Body of pancreas (tissue), 4 donors: ENCODE measurements around the gene CTNNA2. TPM values are rescaled to one million over a fixed set of nuclear protein-coding genes. Genes with fewer than 3 reads are reported as not detected.

ENCODE experiments used
- ATAC-seq: fragments of 150-250 bp; one replicate; pipeline ENCODE4 v1.9.1; 2016
- DNase-seq, 4 donors: peaks; one replicate each; pipeline ENCODE4 v3.0.0-alpha.2; 2019
- H3K27ac ChIP-seq, 4 donors: fragments of 200-600 bp; sonication (generic); 1 replicate in 3 of 4; 2 replicates in 1 of 4; pipeline versions ENCODE4 v1.5.1 to v1.6.1; 2016 to 2019; ENCODE audit warnings: mild to moderate bottlenecking in 1 of 4, mixed read lengths in 1 of 4, moderate library complexity in 1 of 4
- H3K27me3 ChIP-seq, 2 donors: fragments of 200-600 bp; sonication (generic); one replicate each; pipeline ENCODE4 v1.6.0; 2016; ENCODE audit warnings: mild to moderate bottlenecking in 1 of 2
- H3K36me3 ChIP-seq, 2 donors: fragments of 200-600 bp; sonication (generic); replicated peaks in 1 of 2; 2 replicates each; pipeline ENCODE4 v1.5.1; 2016; ENCODE audit warnings: low read depth in 2 of 2; ENCODE audit not compliant: insufficient read depth in 1 of 2
- H3K4me1 ChIP-seq: fragments of 200-600 bp; sonication (generic); one replicate; pipeline ENCODE4 v1.6.0; 2016
- H3K4me3 ChIP-seq, 2 donors: fragments of 200-600 bp; sonication (generic); 1 replicate in 1 of 2; 2 replicates in 1 of 2; pipeline ENCODE4 v1.5.1; 2016 to 2019
- H3K9me3 ChIP-seq, 3 donors: fragments of 200-600 bp; sonication (generic); 1 replicate in 2 of 3; 2 replicates in 1 of 3; pipeline ENCODE4 v1.5.1; 2016
- POLR2A ChIP-seq, 3 donors: fragments of 450-650 bp; IDR thresholded peaks; one replicate each; pipeline ENCODE4 v1.6.1; 2016; ENCODE audit warnings: antibody characterized with exemption in 3 of 3, mild to moderate bottlenecking in 2 of 3
- WGBS, 2 donors: methylation state at CpG; one replicate each; pipeline ENCODE4 v1.1.5; 2017; 5-methylcytosine and 5-hydroxymethylcytosine counted together
- intact Hi-C: fragments of 100-400 bp; cut with DNase I; formaldehyde crosslinking; loops from one replicate; pipeline ENCODE4 v1.15.1; 2023
- total RNA-seq, 2 donors: library from RNA; depleted of rRNA; stranded (reverse); fragments of >200 nt; gene quantifications; one replicate each; pipeline ENCODE4 v1.1.0, GENCODE V29; 2016
- TF ChIP-seq, protein P1 (sequence below), 7 experiments: fragments of 450-650 bp in 4 of 7; fragments of 200-600 bp in 3 of 7; sonication (generic) in 3 of 7; IDR thresholded peaks; one replicate each; pipeline ENCODE4 v1.5.1; 2016 to 2019; ENCODE audit warnings: antibody characterized with exemption in 7 of 7

The CTNNA2 gene
- total RNA-seq, 2 donors from 2014 or later = 0.52 to 29.3 TPM

DNA sequence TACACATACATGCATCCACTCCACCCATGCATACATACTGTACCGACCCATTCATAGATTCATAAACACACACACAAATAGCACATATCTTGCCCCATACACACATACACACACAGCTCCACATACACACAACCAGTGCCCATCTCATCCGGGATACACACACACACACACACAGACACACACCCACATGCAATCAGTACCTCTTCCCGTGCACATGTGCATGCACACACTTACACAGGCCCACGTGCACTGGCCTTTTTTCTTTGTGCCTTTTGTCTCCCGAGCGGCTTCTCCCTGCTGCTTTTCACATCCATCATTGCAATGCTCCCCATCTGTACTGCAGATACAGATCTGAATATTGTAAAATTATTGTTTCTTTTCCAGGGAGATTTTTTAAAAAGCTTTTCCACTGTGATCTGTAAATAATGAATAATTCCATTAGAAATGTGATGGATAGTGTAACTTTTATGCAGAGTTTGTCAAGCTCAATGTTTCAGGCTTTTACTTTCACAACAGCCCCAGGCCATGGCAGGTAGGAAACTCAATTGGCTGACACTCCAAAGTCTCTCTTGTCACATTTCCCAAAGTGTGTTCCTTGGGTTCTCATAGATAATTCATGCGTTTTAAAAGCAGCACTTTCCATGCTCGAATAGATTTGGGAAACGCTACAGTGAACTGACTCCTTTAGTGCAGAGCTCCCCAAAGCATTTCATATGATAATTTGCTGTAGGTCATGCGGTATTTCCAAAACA, 393.5 kb downstream of the CTNNA2 start:
- H3K36me3 ChIP-seq = no peaks in the 10 kb centered on the region
- DNase-seq (no peak), ATAC-seq (no peak)
- no peak overlapping the region for H3K4me3 ChIP-seq
- no peaks in the 10 kb centered on the region for H3K9me3 ChIP-seq
- WGBS, 2 donors = 77 to 81% methylated on average over 10 of the region's 10 CpGs
- no peak overlapping the region for H3K27ac ChIP-seq
- no peaks in the 10 kb centered on the region for H3K4me1 ChIP-seq
- TF ChIP-seq, protein P1, sequence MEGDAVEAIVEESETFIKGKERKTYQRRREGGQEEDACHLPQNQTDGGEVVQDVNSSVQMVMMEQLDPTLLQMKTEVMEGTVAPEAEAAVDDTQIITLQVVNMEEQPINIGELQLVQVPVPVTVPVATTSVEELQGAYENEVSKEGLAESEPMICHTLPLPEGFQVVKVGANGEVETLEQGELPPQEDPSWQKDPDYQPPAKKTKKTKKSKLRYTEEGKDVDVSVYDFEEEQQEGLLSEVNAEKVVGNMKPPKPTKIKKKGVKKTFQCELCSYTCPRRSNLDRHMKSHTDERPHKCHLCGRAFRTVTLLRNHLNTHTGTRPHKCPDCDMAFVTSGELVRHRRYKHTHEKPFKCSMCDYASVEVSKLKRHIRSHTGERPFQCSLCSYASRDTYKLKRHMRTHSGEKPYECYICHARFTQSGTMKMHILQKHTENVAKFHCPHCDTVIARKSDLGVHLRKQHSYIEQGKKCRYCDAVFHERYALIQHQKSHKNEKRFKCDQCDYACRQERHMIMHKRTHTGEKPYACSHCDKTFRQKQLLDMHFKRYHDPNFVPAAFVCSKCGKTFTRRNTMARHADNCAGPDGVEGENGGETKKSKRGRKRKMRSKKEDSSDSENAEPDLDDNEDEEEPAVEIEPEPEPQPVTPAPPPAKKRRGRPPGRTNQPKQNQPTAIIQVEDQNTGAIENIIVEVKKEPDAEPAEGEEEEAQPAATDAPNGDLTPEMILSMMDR (IDR thresholded peaks at IDR 0.05) = no peak
- no peak for TF ChIP-seq POLR2A (IDR thresholded peaks at IDR 0.05)
- intact Hi-C loops = no loop called here
- H3K27me3 ChIP-seq = peaks cover 0 to 7% of the 10 kb centered on the region in 2 donors

GRCh38 chr2:79909521-79909920, 396.7 kb downstream of the CTNNA2 start:
- Histone ChIP-seq H3K36me3 (no peaks in the 10 kb centered on the region), H3K27me3 (peaks cover 0 to 7% of the 10 kb centered on the region in 2 donors), H3K9me3 (no peaks in the 10 kb centered on the region), H3K4me3 (no peak overlapping the region), H3K4me1 (no peaks in the 10 kb centered on the region), H3K27ac (no peak overlapping the region)
- TF ChIP-seq, protein P1 (IDR thresholded peaks at IDR 0.05) = no peak
- TF ChIP-seq POLR2A (IDR thresholded peaks at IDR 0.05) = no peak
- 86 to 89% methylated on average over 22 of the region's 22 CpGs for WGBS, 2 donors
- intact Hi-C loops = no loop called here
- DNase-seq (no peak), ATAC-seq (no peak)

DNA sequence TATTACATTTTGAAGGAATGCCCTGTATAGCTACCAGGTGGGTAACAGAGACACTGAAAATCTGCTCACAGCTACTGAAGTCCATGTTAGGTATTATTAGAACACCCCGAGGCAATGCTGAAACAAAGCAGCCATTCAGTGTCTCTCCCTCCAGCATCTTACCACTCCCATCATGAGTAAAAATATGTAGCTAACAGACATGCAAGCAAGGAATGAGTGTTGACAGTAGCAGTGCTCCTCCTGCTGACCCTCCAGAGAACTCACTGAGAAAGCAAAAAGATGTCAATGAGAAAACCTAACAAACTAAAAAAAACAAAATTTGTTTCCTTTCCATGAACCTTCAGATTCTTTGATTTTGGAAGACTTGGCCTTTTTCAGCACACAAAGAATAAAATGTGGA, 397.8 kb downstream of the CTNNA2 start:
- H3K4me1 ChIP-seq = no peaks in the 10 kb centered on the region
- no peak overlapping the region for H3K27ac ChIP-seq
- H3K36me3 ChIP-seq = no peaks in the 10 kb centered on the region
- DNase-seq = no peak
- ATAC-seq = no peak
- no peak overlapping the region for H3K4me3 ChIP-seq
- H3K27me3 ChIP-seq = peaks cover 0 to 7% of the 10 kb centered on the region in 2 donors
- TF ChIP-seq POLR2A (IDR thresholded peaks at IDR 0.05) = no peak
- intact Hi-C loops = no loop called here
- no peaks in the 10 kb centered on the region for H3K9me3 ChIP-seq
- WGBS, 2 donors = 8 to 18% methylated on average over 1 of the region's 1 CpG

DNA sequence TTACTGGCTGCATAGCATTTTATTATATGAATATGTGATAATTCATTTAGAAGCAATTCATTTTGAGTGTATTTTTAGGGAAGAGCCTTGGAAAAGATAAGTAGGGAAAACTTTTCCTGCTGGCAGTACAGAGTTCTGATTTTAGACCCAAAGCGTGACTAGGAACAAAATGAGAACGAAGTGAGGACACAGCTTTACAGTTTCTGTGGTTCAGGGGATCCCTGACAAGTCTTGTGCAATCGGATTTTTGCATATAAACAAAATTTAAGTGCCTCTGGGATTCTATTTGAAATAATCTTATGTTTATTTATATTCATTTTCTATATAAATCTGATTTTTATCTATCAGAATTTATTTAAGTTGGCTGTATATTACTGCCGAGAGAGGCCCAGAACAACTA, 402.6 kb downstream of the CTNNA2 start:
- DNase-seq (no peak), ATAC-seq (no peak)
- no peaks in the 10 kb centered on the region for H3K4me1 ChIP-seq
- no peak overlapping the region for H3K4me3 ChIP-seq
- no peak overlapping the region for H3K27ac ChIP-seq
- intact Hi-C loops = no loop called here
- no peaks in the 10 kb centered on the region for H3K9me3 ChIP-seq
- TF ChIP-seq POLR2A (IDR thresholded peaks at IDR 0.05) = no peak
- TF ChIP-seq, protein P1 (IDR thresholded peaks at IDR 0.05) = no peak
- 78 to 86% methylated on average over 4 of the region's 4 CpGs for WGBS, 2 donors
- no peaks in the 10 kb centered on the region for H3K36me3 ChIP-seq
- H3K27me3 ChIP-seq = no peaks in the 10 kb centered on the region

DNA sequence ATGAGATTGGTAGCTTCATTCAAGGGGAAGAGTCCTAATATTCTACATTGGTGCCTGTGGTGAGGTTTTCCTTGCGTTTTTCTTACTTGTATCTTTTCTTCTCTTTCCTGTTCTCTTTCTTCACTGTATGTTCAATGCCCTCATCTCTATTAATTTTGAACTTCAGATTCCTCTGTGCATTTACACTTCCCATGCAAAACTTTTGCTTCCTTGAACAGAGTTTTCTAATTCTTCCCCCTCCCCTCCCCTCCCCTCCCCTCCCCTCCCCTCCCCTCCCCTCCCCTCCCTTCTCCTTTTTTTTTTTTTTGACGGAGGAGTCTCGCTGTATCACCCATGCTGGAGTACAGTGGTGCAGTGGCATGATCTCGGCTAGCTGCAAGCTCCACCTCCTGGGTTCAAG, 403.4 kb downstream of the CTNNA2 start:
- H3K27ac ChIP-seq = no peak overlapping the region
- no peak overlapping the region for H3K4me3 ChIP-seq
- H3K27me3 ChIP-seq = no peaks in the 10 kb centered on the region
- no peaks in the 10 kb centered on the region for H3K9me3 ChIP-seq
- H3K4me1 ChIP-seq = no peaks in the 10 kb centered on the region
- no peak for TF ChIP-seq POLR2A (IDR thresholded peaks at IDR 0.05)
- TF ChIP-seq, protein P1 (IDR thresholded peaks at IDR 0.05) = no peak
- no peaks in the 10 kb centered on the region for H3K36me3 ChIP-seq
- DNase-seq (no peak), ATAC-seq (no peak)
- 70 to 77% methylated on average over 2 to 3 of the region's 4 CpGs for WGBS, 2 donors
- intact Hi-C loops = no loop called here
